K562 (cell line): ENCODE measurements around the gene CNR2. TPM values are rescaled to one million over a fixed set of nuclear protein-coding genes. Genes with fewer than 3 reads are reported as not detected.

Source experiments
- ATF3 ChIP-seq, 2 experiments: fragments of 450-650 bp in 1 of 2; sonication (generic) in 1 of 2; formaldehyde crosslinking in 1 of 2; IDR thresholded peaks in 1 of 2; conservative IDR thresholded peaks in 1 of 2; 2 replicates each; pipeline versions ENCODE4 v1.6.1 to v1.8.1; 2016 to 2023; ENCODE audit warnings: mild to moderate bottlenecking in 2 of 2, moderate library complexity in 2 of 2, inconsistent platforms in 1 of 2, missing genetic modification reagents in 1 of 2
- BCOR ChIP-seq: fragments of 450-650 bp; IDR thresholded peaks from 2 replicates; pipeline ENCODE4 v1.6.1; 2016
- DMBX1 ChIP-seq: fragments of 250-450 bp; sonication (Bioruptor Pico); IDR thresholded peaks from 2 replicates; pipeline ENCODE4 v1.8.0; 2022; ENCODE audit warnings: inconsistent platforms, mild to moderate bottlenecking, moderate library complexity, borderline replicate concordance
- MGA ChIP-seq: fragments of 450-650 bp; IDR thresholded peaks from 2 replicates; pipeline ENCODE4 v1.6.1; 2016; ENCODE audit warnings: mild to moderate bottlenecking, moderate library complexity
- PBX2 ChIP-seq, 2 experiments: IDR thresholded peaks in 1 of 2; conservative IDR thresholded peaks in 1 of 2; 2 replicates each; pipeline ENCODE4 v1.6.1; 2016; ENCODE audit warnings: low read depth in 2 of 2, mild to moderate bottlenecking in 1 of 2, missing compliant biosample characterization in 1 of 2, missing genetic modification characterization in 1 of 2, moderate library complexity in 1 of 2
- RAD51 ChIP-seq: fragments of 450-650 bp; IDR thresholded peaks from 2 replicates; pipeline ENCODE4 v1.7.1; 2016; ENCODE audit warnings: low read depth, mild to moderate bottlenecking, borderline replicate concordance
- USF1 ChIP-seq: sonication (generic); formaldehyde crosslinking; IDR thresholded peaks from 2 replicates; pipeline ENCODE4 v1.9.0; 2022; ENCODE audit warnings: mild to moderate bottlenecking, missing genetic modification reagents
- ZBTB7A ChIP-seq: IDR thresholded peaks from 2 replicates; pipeline ENCODE4 v1.6.1; 2011; ENCODE audit warnings: low read depth, mild to moderate bottlenecking, low read length, moderate library complexity, borderline replicate concordance; ENCODE audit not compliant: control insufficient read depth
- polyA plus RNA-seq, 8 experiments: library from polyadenylated mRNA; depleted of rRNA in 4 of 8; stranded (reverse) in 5 of 8; unstranded in 3 of 8; fragments of >200 nt; fragmentation: Nextera tagmentation in 2 of 8; fragmentation: Illumina TruSeq in 1 of 8; extraction: Ambion mirVana in 2 of 8; extraction: Trizol in 1 of 8; gene quantifications; 2 replicates each; pipeline versions ENCODE4 v1.2.1 to v1.2.3, GENCODE V29; 2011 to 2014; ENCODE audit warnings: inconsistent platforms in 1 of 8, missing spikeins in 1 of 8
- total RNA-seq, 7 experiments: library from RNA; depleted of rRNA in 6 of 7; stranded (reverse); fragments of >200 nt in 6 of 7; fragmentation: Illumina TruSeq in 2 of 7; extraction: Trizol in 2 of 7; gene quantifications; 2 replicates each; pipeline versions ENCODE4 v1.2.1 to v1.2.3, GENCODE V29; 2011 to 2021; ENCODE audit warnings: low replicate concordance in 1 of 7

The CNR2 gene
- total and polyA plus RNA-seq, 9 of the 15 experiments (the other 6 are each of a cell fraction or from before 2014, with no cell fraction given): not detected

GRCh38 chr1:23910553-23911246 lies 2.5 kb downstream of the CNR2 start (continued):
- peak; percentile 21; the same call in 1 of the 2 replicates for TF ChIP-seq MGA
- no peak for TF ChIP-seq PBX2 (CRISPR knock-in tag; IDR thresholded peaks at IDR 0.05; ENCODE audit: low read depth)
- TF ChIP-seq PBX2 (tag; conservative IDR thresholded peaks at IDR 0.05; ENCODE audit: low read depth): 0 out of 2 replicates have a peak, but pooled peaks have one; percentile 6
- peak; percentile 77 for TF ChIP-seq USF1 (CRISPR knock-in tag)
- peak; percentile 37; the same call in 1 of the 2 replicates for TF ChIP-seq ATF3 (IDR thresholded peaks at IDR 0.05)
- no peak for TF ChIP-seq ATF3 (CRISPR knock-in tag; conservative IDR thresholded peaks at IDR 0.05)
- no peak for TF ChIP-seq ZBTB7A
- peak; percentile 92 for TF ChIP-seq RAD51
- TF ChIP-seq BCOR: peak; percentile 23; the same call in 1 of the 2 replicates
- no peak for TF ChIP-seq DMBX1 (CRISPR knock-in tag)
